Measurements from ENCODE around the gene PROM2.
A peak's percentile ranks its signal among the peaks of the same experiment; 100 is the strongest.

The PROM2 gene

GRCh38 chr2:95326433-95327140 is 52.3 kb downstream of the PROM2 start:
- TF ChIP-seq CTCF (IDR thresholded peaks at IDR 0.05; ENCODE audit: low read depth, low read length), result no peak
- DNase-seq (ENCODE audit: low read depth in 2 of 2), result no peak
- H3K4me3 ChIP-seq (replicated peaks in 1 of 2; ENCODE audit: low read depth in 2 of 2, low read length in 2 of 2), result no peak overlapping the region

- no peak for DNase-seq (ENCODE audit: low read depth in 2 of 2)
- no peak overlapping the region for H3K4me3 ChIP-seq (replicated peaks in 1 of 2; ENCODE audit: low read depth in 2 of 2, low read length in 2 of 2)
- TF ChIP-seq CTCF (IDR thresholded peaks at IDR 0.05; ENCODE audit: low read depth, low read length), result no peak
Observed at GRCh38 chr2:95327861-95328260, 53.6 kb downstream of the PROM2 start.

- peak in 1 of 2 donors; percentile 12 for DNase-seq (ENCODE audit: low read depth in 2 of 2)
- TF ChIP-seq CTCF (IDR thresholded peaks at IDR 0.05; ENCODE audit: low read depth, low read length), result no peak
- H3K4me3 ChIP-seq (replicated peaks in 1 of 2; ENCODE audit: low read depth in 2 of 2, low read length in 2 of 2), result no peak overlapping the region
Observed at GRCh38 chr2:95328358-95329125, 54.3 kb downstream of the PROM2 start.

GRCh38 chr2:95329401-95329800 is 55.2 kb downstream of the PROM2 start:
- no peak for TF ChIP-seq CTCF (IDR thresholded peaks at IDR 0.05; ENCODE audit: low read depth, low read length)
- no peak overlapping the region for H3K4me3 ChIP-seq (replicated peaks in 1 of 2; ENCODE audit: low read depth in 2 of 2, low read length in 2 of 2)
- DNase-seq (ENCODE audit: low read depth in 2 of 2), result no peak

GRCh38 chr2:95329891-95330793 is 55.9 kb downstream of the PROM2 start:
- no peak for DNase-seq (ENCODE audit: low read depth in 2 of 2)
- no peak overlapping the region for H3K4me3 ChIP-seq (replicated peaks in 1 of 2; ENCODE audit: low read depth in 2 of 2, low read length in 2 of 2)
- TF ChIP-seq CTCF (IDR thresholded peaks at IDR 0.05; ENCODE audit: low read depth, low read length), result no peak

- H3K4me3 ChIP-seq (replicated peaks in 1 of 2; ENCODE audit: low read depth in 2 of 2, low read length in 2 of 2), result no peak overlapping the region
- DNase-seq (ENCODE audit: low read depth in 2 of 2), result no peak
- TF ChIP-seq CTCF (IDR thresholded peaks at IDR 0.05; ENCODE audit: low read depth, low read length), result no peak
Observed at GRCh38 chr2:95330794-95331338, 56.6 kb downstream of the PROM2 start.

Data from cardiac fibroblast (primary cell).